PC-9 (cell line): ENCODE results near the gene DCAF4L1. TPM values are rescaled to one million over a fixed set of nuclear protein-coding genes. Genes with fewer than 3 reads are reported as not detected.

Source experiments
- BruUV-seq: library from RNA; stranded (reverse); fragments of 400-500 nt; replicated peaks from 2 replicates; lab custom pipeline; 2021; lab: Mats Ljungman, UMichigan
- CTCF ChIA-PET: fragments of 300-600 bp; sonication (Branson Sonifier 250); formaldehyde crosslinking; loops from one replicate; lab custom pipeline; 2022; ENCODE audit warnings: antibody characterized with exemption; lab: Charles Lee
- POLR2A ChIA-PET: fragments of 300-600 bp; sonication (Branson Sonifier 250); formaldehyde crosslinking; loops from one replicate; lab custom pipeline; 2022; ENCODE audit warnings: antibody characterized with exemption; ENCODE audit not compliant: unreplicated experiment; lab: Charles Lee
- DNase-seq, 2 experiments: peaks; one replicate each; pipeline versions ENCODE4 v3.0.0 to v3.0.0-alpha.2; 2015 to 2022; ENCODE audit warnings: mixed read lengths in 1 of 2
- H2AFZ ChIP-seq: fragments of 200-600 bp; sonication (generic); 2 replicates; pipeline ENCODE4 v1.8.1; 2017; ENCODE audit warnings: antibody characterized with exemption
- H3F3A ChIP-seq: fragments of 200-600 bp; sonication (generic); 2 replicates; pipeline ENCODE4 v1.8.1; 2017; ENCODE audit warnings: antibody characterized with exemption, mild to moderate bottlenecking, low read depth; ENCODE audit not compliant: insufficient read depth
- H3K27ac ChIP-seq: fragments of 200-600 bp; sonication (generic); 2 replicates; pipeline ENCODE4 v1.6.1; 2016; ENCODE audit warnings: mixed run types
- H3K27me3 ChIP-seq: fragments of 200-600 bp; sonication (generic); 2 replicates; pipeline ENCODE4 v1.6.1; 2016; ENCODE audit warnings: low read depth, mixed run types; ENCODE audit not compliant: insufficient read depth
- H3K36me3 ChIP-seq: fragments of 200-600 bp; sonication (generic); 2 replicates; pipeline ENCODE4 v1.6.1; 2016; ENCODE audit warnings: low read depth, mixed run types
- H3K4me1 ChIP-seq: fragments of 200-600 bp; sonication (generic); replicated peaks from 2 replicates; pipeline ENCODE4 v1.6.1; 2016; ENCODE audit warnings: mixed run types; ENCODE audit not compliant: insufficient read depth
- H3K4me2 ChIP-seq: fragments of 200-600 bp; sonication (generic); 2 replicates; pipeline ENCODE4 v1.6.1; 2017; ENCODE audit warnings: mixed run types
- H3K4me3 ChIP-seq: fragments of 200-600 bp; sonication (generic); 2 replicates; pipeline ENCODE4 v1.6.1; 2016; ENCODE audit warnings: mixed run types
- H3K79me2 ChIP-seq: fragments of 200-600 bp; sonication (generic); 2 replicates; pipeline ENCODE4 v1.6.1; 2017; ENCODE audit warnings: low read depth, mixed run types
- H3K9me2 ChIP-seq: fragments of 200-600 bp; sonication (generic); 2 replicates; pipeline ENCODE4 v1.8.1; 2017; ENCODE audit warnings: mild to moderate bottlenecking; ENCODE audit not compliant: insufficient read depth
- H3K9me3 ChIP-seq: fragments of 200-600 bp; sonication (generic); 2 replicates; pipeline ENCODE4 v1.8.1; 2016; ENCODE audit warnings: low read depth; ENCODE audit not compliant: insufficient read depth
- H4K20me1 ChIP-seq: fragments of 200-600 bp; sonication (generic); 2 replicates; pipeline ENCODE4 v1.8.1; 2017; ENCODE audit not compliant: insufficient read depth
- CTCF ChIP-seq: fragments of 200-600 bp; sonication (generic); conservative IDR thresholded peaks from 2 replicates; pipeline ENCODE4 v1.6.1; 2017; ENCODE audit warnings: mixed run types, antibody characterized with exemption, mild to moderate bottlenecking, moderate library complexity
- EZH2 ChIP-seq: fragments of 200-600 bp; sonication (generic); IDR thresholded peaks from 2 replicates; pipeline ENCODE4 v1.8.0; 2017; ENCODE audit warnings: antibody characterized with exemption, low read depth
- intact Hi-C: fragments of 100-400 bp; cut with micrococcal nuclease; formaldehyde crosslinking; loops from one replicate; pipeline ENCODE4 v1.10.0; 2022; ENCODE audit not compliant: unreplicated experiment
- total RNA-seq: library from RNA; stranded (reverse); gene quantifications from 2 replicates; pipeline ENCODE4 v1.2.3, GENCODE V29; 2021

Gene DCAF4L1
- total RNA-seq, 1 experiment from 2014 or later = 0.15 TPM

- H3F3A ChIP-seq = no peaks in the 10 kb centered on the region
- CTCF ChIA-PET = no interaction called here
- POLR2A ChIA-PET = interaction anchor here (0.6 kb wide), 1 partner anchor 71 kb away, joined by 6 read pairs; no protein-coding TSS in a partner anchor
- no peaks in the 10 kb centered on the region for H3K9me3 ChIP-seq
- BruUV-seq = no TSS peak
- no peaks in the 10 kb centered on the region for H3K79me2 ChIP-seq
- H3K36me3 ChIP-seq = no peaks in the 10 kb centered on the region
- H3K27ac ChIP-seq = no peak overlapping the region
- H4K20me1 ChIP-seq = no peaks in the 10 kb centered on the region
- no peaks in the 10 kb centered on the region for H3K9me2 ChIP-seq
- no peak for TF ChIP-seq EZH2
- no peak for TF ChIP-seq CTCF
- no peak for DNase-seq
- H3K4me2 ChIP-seq = no peak overlapping the region
- H2AFZ ChIP-seq = no peak overlapping the region
- no peak overlapping the region for H3K4me3 ChIP-seq
- no peaks in the 10 kb centered on the region for H3K4me1 ChIP-seq
- intact Hi-C loops = no loop called here
- no peaks in the 10 kb centered on the region for H3K27me3 ChIP-seq
Measured at GRCh38 chr4:41977709-41978108, 3.8 kb upstream of the DCAF4L1 start.

- Histone ChIP-seq H3K4me3 (no peak overlapping the region), H3K4me2 (no peak overlapping the region), H3K36me3 (no peaks in the 10 kb centered on the region), H3F3A (no peaks in the 10 kb centered on the region), H3K9me3 (no peaks in the 10 kb centered on the region), H3K27ac (no peak overlapping the region), H3K9me2 (no peaks in the 10 kb centered on the region), H3K79me2 (no peaks in the 10 kb centered on the region), H2AFZ (no peak overlapping the region), H3K4me1 (no peaks in the 10 kb centered on the region), H3K27me3 (no peaks in the 10 kb centered on the region), H4K20me1 (no peaks in the 10 kb centered on the region)
- TF ChIP-seq EZH2 (no peak), CTCF (no peak)
- intact Hi-C loops = no loop called here
- DNase-seq = no peak
- ChIA-PET CTCF (no interaction called here), POLR2A (no interaction called here)
- BruUV-seq = no TSS peak
Measured at GRCh38 chr4:41982716-41983115, 1.2 kb downstream of the DCAF4L1 start.

DNA sequence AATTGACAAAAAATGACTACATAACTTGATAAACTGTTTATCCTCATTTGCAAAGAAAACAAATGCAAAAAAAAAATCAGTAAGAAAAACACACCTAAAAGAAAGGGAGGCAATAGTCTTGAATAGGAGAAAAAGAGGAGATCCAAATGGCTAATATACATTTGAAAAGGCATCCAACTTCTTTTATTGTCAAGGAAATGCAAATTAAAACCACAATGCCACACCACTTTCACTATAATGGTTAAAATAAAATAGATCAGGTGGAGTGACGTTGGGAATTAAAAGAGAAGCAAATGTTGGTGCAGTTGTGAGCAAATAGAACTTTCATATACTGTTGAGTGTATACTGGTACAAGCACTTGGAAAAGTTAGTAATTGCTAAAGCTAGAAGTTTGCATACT lies 3.6 kb downstream of the DCAF4L1 start:
- Histone ChIP-seq H3K36me3 (no peaks in the 10 kb centered on the region), H2AFZ (no peak overlapping the region), H3K4me3 (no peak overlapping the region), H3K4me2 (no peak overlapping the region), H3K79me2 (no peaks in the 10 kb centered on the region), H4K20me1 (no peaks in the 10 kb centered on the region), H3K27ac (no peak overlapping the region), H3K9me3 (no peaks in the 10 kb centered on the region), H3K9me2 (no peaks in the 10 kb centered on the region), H3K27me3 (no peaks in the 10 kb centered on the region), H3F3A (no peaks in the 10 kb centered on the region), H3K4me1 (peaks cover 5% of the 10 kb centered on the region)
- DNase-seq = no peak
- ChIA-PET CTCF (no interaction called here), POLR2A (no interaction called here)
- TF ChIP-seq CTCF = no peak
- TF ChIP-seq EZH2 = no peak
- BruUV-seq = no TSS peak
- intact Hi-C loops = no loop called here
